Kidney epithelial cell (primary cell): ENCODE data around the gene RASAL2. TPM values are rescaled to one million over a fixed set of nuclear protein-coding genes. Genes with fewer than 3 reads are reported as not detected.

Experiments used
- DNase-seq: peaks from one replicate; pipeline ENCODE4 v3.0.0-alpha.2; 2010; ENCODE audit warnings: low read depth
- H3K27me3 ChIP-seq: 2 replicates; pipeline ENCODE4 v1.6.0; 2011; ENCODE audit warnings: low read length; ENCODE audit not compliant: control insufficient read depth, insufficient read depth
- H3K36me3 ChIP-seq: 2 replicates; pipeline ENCODE4 v1.5.1; 2011; ENCODE audit warnings: low read length; ENCODE audit not compliant: control insufficient read depth, insufficient read depth
- H3K4me3 ChIP-seq: 2 replicates; pipeline ENCODE4 v1.5.1; 2011; ENCODE audit warnings: low read depth, mild to moderate bottlenecking, control low read depth, low read length
- CTCF ChIP-seq: IDR thresholded peaks from 2 replicates; pipeline ENCODE4 v1.5.1; 2011; ENCODE audit warnings: mild to moderate bottlenecking, moderate library complexity, low read length, control low read depth, inconsistent platforms; ENCODE audit not compliant: insufficient read depth, poor library complexity, severe bottlenecking
- total RNA-seq: library from RNA; depleted of rRNA; stranded (reverse); fragments of >200 nt; gene quantifications from 2 replicates; pipeline ENCODE4 v1.2.3, GENCODE V29; 2015

The RASAL2 gene
- total RNA-seq, 1 donor from 2014 or later = 18.3 TPM

GRCh38 chr1:178098262-178098661 is 4.4 kb downstream of the RASAL2 start:
- Histone ChIP-seq H3K27me3 (no peaks in the 10 kb centered on the region), H3K36me3 (no peaks in the 10 kb centered on the region), H3K4me3 (no peak overlapping the region)
- DNase-seq = no peak
- TF ChIP-seq CTCF = no peak

- no peaks in the 10 kb centered on the region for H3K36me3 ChIP-seq
- DNase-seq = no peak
- no peak overlapping the region for H3K4me3 ChIP-seq
- H3K27me3 ChIP-seq = no peaks in the 10 kb centered on the region
- no peak for TF ChIP-seq CTCF
Observed at GRCh38 chr1:178101266-178101630, 7.3 kb downstream of the RASAL2 start.

- H3K4me3 ChIP-seq = no peak overlapping the region
- no peak for DNase-seq
- no peaks in the 10 kb centered on the region for H3K27me3 ChIP-seq
- no peak for TF ChIP-seq CTCF
- H3K36me3 ChIP-seq = no peaks in the 10 kb centered on the region
Observed at GRCh38 chr1:178101654-178102053, 7.8 kb downstream of the RASAL2 start.

- DNase-seq = no peak
- H3K36me3 ChIP-seq = no peaks in the 10 kb centered on the region
- no peak overlapping the region for H3K4me3 ChIP-seq
- TF ChIP-seq CTCF = no peak
- no peaks in the 10 kb centered on the region for H3K27me3 ChIP-seq
Observed at GRCh38 chr1:178102218-178102617, 8.3 kb downstream of the RASAL2 start.

- no peak for TF ChIP-seq CTCF
- Histone ChIP-seq H3K27me3 (no peaks in the 10 kb centered on the region), H3K36me3 (no peaks in the 10 kb centered on the region), H3K4me3 (no peak overlapping the region)
- DNase-seq = no peak
Observed at GRCh38 chr1:178107823-178108222, 13.9 kb downstream of the RASAL2 start.

GRCh38 chr1:178109348-178110143 is 15.6 kb downstream of the RASAL2 start:
- Histone ChIP-seq H3K27me3 (no peaks in the 10 kb centered on the region), H3K4me3 (no peak overlapping the region), H3K36me3 (no peaks in the 10 kb centered on the region)
- TF ChIP-seq CTCF = no peak
- DNase-seq = no peak
